ENCODE results near the gene RECK.
A peak's percentile ranks its signal among the peaks of the same experiment; 100 is the strongest.
"Not testable (repeated sequence)": the region's sequence is repeated elsewhere in the genome, so short reads cannot be mapped to it uniquely, and the experiment has no call there.

The RECK gene

GRCh38 chr9:36036780-36037548 lies at the start of gene RECK:
RECK (plus strand) TSS chr9:36036913; CDS start chr9:36036999, 86 bp downstream.
- peak; percentile 89 for DNase-seq

GRCh38 chr9:35990155-35990554 lies 46.6 kb upstream of the RECK start:
- DNase-seq: no peak

- DNase-seq: not testable (repeated sequence)
These were observed 43.6 kb upstream of the RECK start for GRCh38 chr9:35993136-35993535.

- DNase-seq: no peak
These were observed 42.6 kb upstream of the RECK start for GRCh38 chr9:35993976-35994720.

GRCh38 chr9:35994959-35995358 lies 41.8 kb upstream of the RECK start:
- no peak for DNase-seq

GRCh38 chr9:35996358-35996970 lies 40.2 kb upstream of the RECK start:
- DNase-seq: no peak

GRCh38 chr9:35997016-35997415 lies 39.7 kb upstream of the RECK start:
- DNase-seq: not testable (repeated sequence)

GRCh38 chr9:35998333-35998732 lies 38.4 kb upstream of the RECK start:
- DNase-seq: no peak

- no peak for DNase-seq
These were observed 30.8 kb upstream of the RECK start for GRCh38 chr9:36005891-36006290.

- no peak for DNase-seq
These were observed 30.0 kb upstream of the RECK start for GRCh38 chr9:36006549-36007315.

GRCh38 chr9:36007316-36007708 lies 29.4 kb upstream of the RECK start:
- no peak for DNase-seq

- no peak for DNase-seq
These were observed 28.9 kb upstream of the RECK start for GRCh38 chr9:36007852-36008251.

- peak; percentile 39 for DNase-seq
These were observed 27.9 kb upstream of the RECK start for GRCh38 chr9:36008774-36009300.

- no peak for DNase-seq
These were observed 25.3 kb upstream of the RECK start for GRCh38 chr9:36011379-36011778.

- DNase-seq: no peak
These were observed 19.4 kb upstream of the RECK start for GRCh38 chr9:36017278-36017677.

- no peak for DNase-seq
These were observed 18.6 kb upstream of the RECK start for GRCh38 chr9:36018129-36018528.

GRCh38 chr9:36018891-36019720 lies 17.6 kb upstream of the RECK start:
- DNase-seq: no peak

- DNase-seq: no peak
These were observed 14.7 kb upstream of the RECK start for GRCh38 chr9:36021968-36022367.

GRCh38 chr9:36023260-36024048 lies 13.3 kb upstream of the RECK start:
- peak; percentile 69 for DNase-seq

GRCh38 chr9:36025746-36026145 lies 11.0 kb upstream of the RECK start:
- no peak for DNase-seq

GRCh38 chr9:36029202-36029601 lies 7.5 kb upstream of the RECK start:
- no peak for DNase-seq

All from right hindlimb (tissue), 1 donor.